ENCODE measurements around the gene CCDC7. TPM values are rescaled to one million over a fixed set of nuclear protein-coding genes. Genes with fewer than 3 reads are reported as not detected.
"Not testable (repeated sequence)": the region's sequence is repeated elsewhere in the genome, so short reads cannot be mapped to it uniquely, and the experiment has no call there.

CCDC7 gene
- total RNA-seq, 4 donors from 2014 or later = 34.1 to 114 (median 93.6) TPM

DNA sequence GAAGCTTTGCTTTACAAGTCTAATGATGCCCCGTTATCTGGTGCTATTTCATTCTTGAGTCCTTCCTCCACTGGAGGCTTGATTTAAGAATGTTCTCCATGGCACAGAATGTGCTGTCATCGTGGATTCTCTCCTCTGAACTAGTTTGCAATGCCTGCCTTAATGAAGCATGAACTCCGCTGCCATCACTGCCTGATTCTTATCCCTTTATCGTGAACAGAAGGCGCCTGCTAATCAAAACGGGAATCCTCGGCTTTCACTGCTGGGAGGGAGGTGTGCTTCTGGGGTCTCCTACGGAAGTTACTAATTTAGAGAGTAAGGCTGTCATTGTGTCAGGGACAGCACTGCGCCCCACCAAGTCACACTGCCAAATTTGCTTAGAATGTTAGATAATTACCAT, 455.9 kb downstream of the CCDC7 start:
- no peaks in the 10 kb centered on the region for H3K27me3 ChIP-seq
- intact Hi-C loops (cut with DNase I; ENCODE audit: low total_unique reads) = no loop called here
- no peaks in the 10 kb centered on the region for H3K36me3 ChIP-seq
- no peak overlapping the region for H3K27ac ChIP-seq
- no peaks in the 10 kb centered on the region for H3K9me3 ChIP-seq
- TF ChIP-seq, protein P1, sequence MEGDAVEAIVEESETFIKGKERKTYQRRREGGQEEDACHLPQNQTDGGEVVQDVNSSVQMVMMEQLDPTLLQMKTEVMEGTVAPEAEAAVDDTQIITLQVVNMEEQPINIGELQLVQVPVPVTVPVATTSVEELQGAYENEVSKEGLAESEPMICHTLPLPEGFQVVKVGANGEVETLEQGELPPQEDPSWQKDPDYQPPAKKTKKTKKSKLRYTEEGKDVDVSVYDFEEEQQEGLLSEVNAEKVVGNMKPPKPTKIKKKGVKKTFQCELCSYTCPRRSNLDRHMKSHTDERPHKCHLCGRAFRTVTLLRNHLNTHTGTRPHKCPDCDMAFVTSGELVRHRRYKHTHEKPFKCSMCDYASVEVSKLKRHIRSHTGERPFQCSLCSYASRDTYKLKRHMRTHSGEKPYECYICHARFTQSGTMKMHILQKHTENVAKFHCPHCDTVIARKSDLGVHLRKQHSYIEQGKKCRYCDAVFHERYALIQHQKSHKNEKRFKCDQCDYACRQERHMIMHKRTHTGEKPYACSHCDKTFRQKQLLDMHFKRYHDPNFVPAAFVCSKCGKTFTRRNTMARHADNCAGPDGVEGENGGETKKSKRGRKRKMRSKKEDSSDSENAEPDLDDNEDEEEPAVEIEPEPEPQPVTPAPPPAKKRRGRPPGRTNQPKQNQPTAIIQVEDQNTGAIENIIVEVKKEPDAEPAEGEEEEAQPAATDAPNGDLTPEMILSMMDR (IDR thresholded peaks at IDR 0.05) = no peak
- TF ChIP-seq POLR2A (IDR thresholded peaks at IDR 0.05) = no peak
- no peak for DNase-seq
- H3K4me1 ChIP-seq = no peaks in the 10 kb centered on the region
- H3K4me3 ChIP-seq = no peak overlapping the region

DNA sequence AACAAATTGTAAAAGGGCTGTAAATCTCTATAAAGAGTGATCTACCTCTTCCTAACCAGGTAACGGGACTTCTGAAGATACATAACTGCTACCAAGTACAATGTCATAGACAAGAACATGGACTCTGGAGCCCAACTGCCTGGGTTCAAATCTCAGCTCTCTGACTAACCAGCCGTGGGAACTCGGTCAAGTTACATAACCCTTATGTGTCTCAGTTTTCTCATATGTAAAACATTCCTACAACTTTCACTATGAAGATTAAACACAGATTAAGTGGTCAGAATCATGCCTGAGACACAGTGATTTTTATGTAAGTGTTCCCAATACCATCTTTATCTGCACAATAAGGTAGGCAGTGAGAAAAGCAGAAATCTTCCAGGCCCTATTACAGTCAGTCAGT, 459.5 kb downstream of the CCDC7 start:
- no peaks in the 10 kb centered on the region for H3K4me1 ChIP-seq
- no peaks in the 10 kb centered on the region for H3K27me3 ChIP-seq
- H3K4me3 ChIP-seq = no peak overlapping the region
- H3K9me3 ChIP-seq = no peaks in the 10 kb centered on the region
- TF ChIP-seq, protein P1 (IDR thresholded peaks at IDR 0.05) = no peak
- TF ChIP-seq POLR2A (IDR thresholded peaks at IDR 0.05) = no peak
- H3K36me3 ChIP-seq = no peaks in the 10 kb centered on the region
- DNase-seq = no peak
- H3K27ac ChIP-seq = no peak overlapping the region
- intact Hi-C loops (cut with DNase I; ENCODE audit: low total_unique reads) = no loop called here

DNA sequence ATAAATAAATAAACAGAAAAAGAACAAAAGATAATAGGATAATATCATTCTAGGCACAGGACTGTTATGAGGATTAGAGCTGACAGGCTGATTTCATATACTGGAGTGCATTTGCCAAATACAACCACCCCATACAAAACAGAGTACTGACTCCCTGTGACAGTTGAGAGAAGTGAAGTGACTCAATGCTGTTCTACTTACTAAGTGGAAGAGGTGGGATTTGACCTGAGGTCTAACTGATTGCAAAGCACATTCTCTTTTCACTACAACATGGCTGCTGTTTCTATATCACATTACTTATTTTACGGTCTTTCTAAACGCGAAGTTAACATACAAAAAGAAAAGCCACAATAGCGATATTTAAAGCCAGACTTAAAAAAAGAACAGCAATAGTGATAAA, 460.7 kb downstream of the CCDC7 start:
- H3K4me1 ChIP-seq = no peaks in the 10 kb centered on the region
- DNase-seq = no peak
- H3K27me3 ChIP-seq = no peaks in the 10 kb centered on the region
- H3K27ac ChIP-seq = no peak overlapping the region
- H3K36me3 ChIP-seq = no peaks in the 10 kb centered on the region
- TF ChIP-seq POLR2A (IDR thresholded peaks at IDR 0.05) = no peak
- TF ChIP-seq, protein P1 (IDR thresholded peaks at IDR 0.05) = no peak
- intact Hi-C loops (cut with DNase I; ENCODE audit: low total_unique reads) = no loop called here
- no peak overlapping the region for H3K4me3 ChIP-seq
- no peaks in the 10 kb centered on the region for H3K9me3 ChIP-seq

DNA sequence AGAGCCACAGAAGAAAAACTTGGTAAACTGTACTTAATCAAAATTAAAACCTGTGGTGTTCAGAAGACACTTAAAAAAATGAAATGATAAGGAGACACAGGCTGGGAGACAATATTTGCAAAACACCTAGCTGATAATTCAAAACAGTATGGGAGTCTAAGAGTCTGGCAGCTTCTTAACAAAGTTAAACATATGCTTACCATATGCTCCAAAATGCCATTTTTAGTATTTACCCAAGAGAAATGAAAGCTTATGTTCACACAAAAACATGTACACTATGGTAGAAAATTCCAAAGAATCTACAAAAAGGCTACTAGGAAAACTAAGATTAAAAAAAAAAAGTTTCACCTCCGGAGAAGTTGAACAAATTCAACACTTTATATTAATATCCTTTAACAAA, 463.5 kb downstream of the CCDC7 start:
- Histone ChIP-seq H3K27me3 (no peaks in the 10 kb centered on the region), H3K4me3 (no peak overlapping the region), H3K27ac (no peak overlapping the region), H3K9me3 (no peaks in the 10 kb centered on the region), H3K36me3 (no peaks in the 10 kb centered on the region), H3K4me1 (no peaks in the 10 kb centered on the region)
- intact Hi-C loops (cut with DNase I; ENCODE audit: low total_unique reads) = no loop called here
- TF ChIP-seq, protein P1 (IDR thresholded peaks at IDR 0.05) = no peak
- no peak for TF ChIP-seq POLR2A (IDR thresholded peaks at IDR 0.05)
- DNase-seq = no peak

DNA sequence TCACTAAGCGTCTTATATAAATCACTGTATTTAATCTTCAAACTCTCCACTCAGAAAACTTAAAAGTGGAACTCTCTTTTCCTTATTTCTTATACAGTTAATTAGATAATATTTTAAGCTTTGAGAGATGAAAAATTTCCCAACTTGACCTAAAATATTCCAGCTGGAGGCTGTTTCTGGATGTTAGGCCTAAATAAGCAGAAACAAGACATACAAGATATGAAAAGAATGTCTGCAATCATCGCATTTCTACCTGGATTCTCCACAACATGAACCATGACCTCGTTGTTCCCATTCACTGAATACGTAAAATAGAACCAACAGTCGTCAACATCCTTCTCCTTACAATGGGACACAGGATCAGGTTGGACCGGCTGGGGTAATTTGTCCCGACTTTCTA, 464.0 kb downstream of the CCDC7 start:
- H3K4me1 ChIP-seq; H3K27ac ChIP-seq; DNase-seq; intact Hi-C loops (cut with DNase I; ENCODE audit: low total_unique reads); H3K36me3 ChIP-seq; H3K4me3 ChIP-seq; H3K9me3 ChIP-seq; H3K27me3 ChIP-seq: not testable (repeated sequence)
